Endometrium (tissue), 2 donors: ENCODE data around the gene FRS2.
"Not testable (repeated sequence)": the region's sequence is repeated elsewhere in the genome, so short reads cannot be mapped to it uniquely, and the experiment has no call there.

ENCODE experiments used
- FAIRE-seq: peaks from 2 replicates; lab custom pipeline; 2012; peaks lifted over from hg19 to GRCh38; lab: Jason Lieb, UNC
- donor health status: control.
- donor health status: control.

The FRS2 gene, protein sequence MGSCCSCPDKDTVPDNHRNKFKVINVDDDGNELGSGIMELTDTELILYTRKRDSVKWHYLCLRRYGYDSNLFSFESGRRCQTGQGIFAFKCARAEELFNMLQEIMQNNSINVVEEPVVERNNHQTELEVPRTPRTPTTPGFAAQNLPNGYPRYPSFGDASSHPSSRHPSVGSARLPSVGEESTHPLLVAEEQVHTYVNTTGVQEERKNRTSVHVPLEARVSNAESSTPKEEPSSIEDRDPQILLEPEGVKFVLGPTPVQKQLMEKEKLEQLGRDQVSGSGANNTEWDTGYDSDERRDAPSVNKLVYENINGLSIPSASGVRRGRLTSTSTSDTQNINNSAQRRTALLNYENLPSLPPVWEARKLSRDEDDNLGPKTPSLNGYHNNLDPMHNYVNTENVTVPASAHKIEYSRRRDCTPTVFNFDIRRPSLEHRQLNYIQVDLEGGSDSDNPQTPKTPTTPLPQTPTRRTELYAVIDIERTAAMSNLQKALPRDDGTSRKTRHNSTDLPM

DNA sequence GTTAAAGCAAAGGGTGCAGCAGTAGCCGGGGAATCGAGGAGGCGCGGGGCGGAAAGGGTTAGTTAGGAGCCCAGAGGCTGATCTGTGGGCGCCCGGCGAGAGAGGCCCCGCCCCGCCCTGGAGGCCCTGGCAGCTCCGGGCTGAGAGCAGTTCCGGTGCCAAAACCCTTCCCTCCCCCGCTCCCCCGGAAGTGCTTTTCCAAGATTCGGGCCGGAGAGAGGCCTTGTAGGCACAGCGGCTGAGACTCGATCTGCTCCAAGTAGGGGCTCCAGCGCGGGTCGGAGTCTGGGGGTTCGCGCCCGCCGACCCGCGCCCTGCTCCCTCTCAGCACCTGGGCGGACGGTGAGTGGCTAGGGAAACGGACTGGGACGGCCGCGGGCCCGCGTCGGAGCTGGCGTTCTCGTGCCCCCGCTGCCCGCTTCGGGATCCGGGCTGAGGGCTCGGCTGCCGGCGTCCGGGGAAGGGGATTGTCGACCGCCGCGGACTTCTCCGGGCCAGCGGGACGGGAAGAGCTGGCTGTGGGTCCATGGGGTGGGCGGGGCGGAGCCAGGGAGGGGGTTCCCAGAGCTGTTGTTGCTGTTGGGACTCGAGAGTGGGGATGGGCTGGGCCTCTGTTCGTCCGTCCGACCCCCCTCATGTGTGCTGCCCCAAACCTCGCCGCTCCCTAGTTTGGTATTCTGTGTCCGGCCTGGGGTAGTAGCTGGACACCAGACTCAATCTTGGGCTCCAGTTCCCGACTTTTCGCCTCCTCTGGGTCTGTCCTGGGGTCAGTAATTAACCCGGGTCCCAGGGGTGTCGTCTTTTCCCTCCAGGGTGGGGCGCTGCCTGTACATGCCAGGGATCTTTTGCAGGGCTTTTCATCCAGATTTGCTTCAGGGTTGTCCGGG is at the start of gene FRS2:
FRS2 (plus strand) TSS at position 200 of the 887 bp plus-strand sequence. CDS start 98,643 bp downstream, outside the sequence.
- no peak for FAIRE-seq

DNA sequence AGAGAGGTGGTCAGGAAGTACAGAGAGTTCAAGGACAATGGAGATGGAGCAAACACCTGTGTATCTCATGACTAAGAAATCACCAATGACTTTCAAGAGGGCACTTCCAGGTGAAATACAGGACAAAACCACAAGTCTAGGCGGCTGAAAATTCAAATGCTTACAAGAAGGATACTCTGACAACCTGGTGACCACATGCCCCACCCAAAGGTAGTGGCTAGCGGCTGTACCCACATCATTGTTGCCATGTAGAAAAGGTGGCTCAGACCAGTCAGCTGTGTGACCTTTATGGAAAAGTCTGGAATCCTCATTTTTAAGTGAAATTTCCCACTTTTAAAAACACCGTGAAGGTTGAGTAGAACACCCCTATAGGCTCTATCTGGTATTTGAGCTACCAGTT is 48.6 kb upstream of the FRS2 start:
- FAIRE-seq: no peak

DNA sequence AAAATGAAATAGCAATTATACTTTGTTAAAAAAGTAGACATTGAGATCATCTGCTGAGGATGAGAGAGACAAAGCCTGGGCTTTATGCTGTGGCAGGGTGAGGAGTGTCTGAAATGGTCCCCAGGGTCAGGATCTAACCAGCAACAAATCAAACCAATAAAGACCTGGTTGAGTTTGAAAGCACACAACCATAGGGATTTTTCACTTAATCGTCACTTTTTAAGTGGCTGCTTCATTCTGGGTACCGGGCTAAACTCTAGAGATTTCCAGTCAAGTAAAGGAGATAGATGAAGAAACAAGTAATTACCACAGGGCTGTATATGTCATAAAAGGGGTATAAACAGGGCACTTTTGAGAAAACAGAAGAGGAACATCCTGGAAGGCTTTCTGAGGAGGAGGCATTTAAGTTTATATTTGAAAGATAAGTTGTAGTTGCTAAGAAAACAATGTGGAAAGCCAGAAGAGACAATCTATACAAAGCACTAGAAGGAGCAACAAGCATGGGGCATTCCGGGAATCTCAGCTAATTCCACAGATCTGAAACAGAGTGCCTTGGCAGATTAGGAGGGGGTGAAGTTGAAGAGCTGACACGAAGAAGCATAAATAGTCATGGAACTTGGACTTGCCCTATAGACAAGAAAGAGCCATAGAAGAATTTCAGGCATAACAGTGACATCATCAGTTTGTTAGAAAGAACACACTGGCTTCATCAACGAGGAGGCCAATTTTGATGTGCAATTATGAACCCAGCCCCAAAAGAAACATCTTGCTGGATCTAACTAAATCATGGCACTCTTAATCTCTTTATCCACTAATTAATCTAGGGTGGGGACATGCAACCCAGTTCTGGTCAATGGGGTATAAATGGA is 46.9 kb upstream of the FRS2 start:
- no peak for FAIRE-seq

DNA sequence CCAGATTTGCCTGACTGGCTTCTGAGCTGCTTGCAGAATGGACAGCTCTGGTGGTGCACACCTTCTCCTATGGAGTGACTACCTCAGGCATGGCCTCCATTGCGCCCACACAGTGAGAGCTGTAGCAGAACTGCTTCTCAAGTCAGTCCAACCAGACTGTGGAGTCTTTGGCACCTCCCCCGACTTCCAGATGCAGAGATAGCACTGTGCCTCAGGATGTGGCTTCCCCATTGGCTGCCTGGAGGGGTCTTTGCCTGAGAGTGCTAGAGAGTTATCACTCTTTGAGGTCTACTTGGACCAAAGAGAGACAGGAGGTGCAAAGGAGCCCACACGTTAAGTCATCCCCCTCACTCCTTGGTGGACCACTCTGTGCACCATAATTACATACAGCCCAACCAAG is 44.8 kb upstream of the FRS2 start:
- FAIRE-seq: no peak

DNA sequence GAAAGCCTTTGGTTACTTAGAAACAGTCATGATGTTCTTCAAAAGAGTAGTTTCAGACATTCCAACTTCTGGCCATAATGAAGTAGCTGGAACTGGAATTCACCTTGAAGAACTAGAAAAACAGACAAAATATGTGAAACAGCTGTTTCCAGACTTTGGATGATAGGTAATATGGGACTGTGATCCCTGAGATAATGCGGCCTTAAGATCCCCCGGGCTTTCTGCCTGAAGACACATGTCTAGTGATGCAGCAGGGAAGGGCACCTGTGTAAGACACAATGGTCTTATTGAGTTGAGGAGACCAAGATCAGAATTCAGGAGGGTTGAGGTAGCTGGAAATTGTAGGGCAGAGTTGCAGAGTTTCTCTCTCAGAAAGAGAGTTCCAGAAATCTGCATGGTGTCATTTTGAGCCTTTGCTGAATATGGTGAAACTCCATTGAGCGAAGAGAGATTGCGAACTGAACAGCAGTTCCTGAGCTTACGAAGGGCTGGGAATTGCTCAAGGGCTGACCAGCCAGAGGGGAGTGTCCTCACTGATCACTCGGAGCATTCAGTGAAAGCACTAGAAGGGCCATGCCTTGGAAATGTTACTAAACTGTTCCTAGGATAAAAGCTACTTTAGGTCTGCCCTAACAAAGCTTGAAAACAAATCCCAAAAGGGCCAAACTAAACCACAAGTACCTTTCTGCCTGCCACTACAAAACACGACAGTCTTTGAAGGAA is 41.7 kb upstream of the FRS2 start:
- no peak for FAIRE-seq

DNA sequence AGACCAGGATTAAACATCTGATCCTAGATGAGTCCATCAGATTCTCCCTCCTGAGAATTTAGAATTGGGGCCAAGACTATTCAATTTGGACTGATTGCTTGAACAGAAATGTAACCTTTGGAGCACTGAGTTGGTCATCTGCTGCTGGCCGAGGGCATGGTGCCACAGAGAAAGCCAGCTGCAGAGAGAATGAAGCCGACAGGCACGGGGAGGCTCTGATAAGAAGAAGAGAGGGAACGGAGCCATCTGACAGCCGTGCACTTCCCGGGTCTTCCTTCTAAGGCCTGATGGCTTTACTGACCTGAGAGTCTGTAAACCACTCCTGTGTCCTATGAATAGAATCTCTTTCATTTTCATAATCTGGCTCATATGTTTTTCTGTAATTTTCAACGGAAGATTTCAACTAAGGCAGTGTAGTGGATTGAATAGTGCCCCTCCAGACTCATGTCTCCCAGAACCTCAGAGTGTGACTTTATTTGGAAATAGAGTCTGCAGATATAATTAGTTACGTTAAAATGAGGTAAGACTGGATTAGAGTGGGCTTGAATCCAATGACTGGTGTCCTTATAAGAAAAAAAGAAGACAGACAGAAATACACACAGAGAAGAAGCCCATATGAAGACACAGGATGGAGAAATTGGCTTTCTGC is 39.1 kb upstream of the FRS2 start:
- FAIRE-seq: no peak

DNA sequence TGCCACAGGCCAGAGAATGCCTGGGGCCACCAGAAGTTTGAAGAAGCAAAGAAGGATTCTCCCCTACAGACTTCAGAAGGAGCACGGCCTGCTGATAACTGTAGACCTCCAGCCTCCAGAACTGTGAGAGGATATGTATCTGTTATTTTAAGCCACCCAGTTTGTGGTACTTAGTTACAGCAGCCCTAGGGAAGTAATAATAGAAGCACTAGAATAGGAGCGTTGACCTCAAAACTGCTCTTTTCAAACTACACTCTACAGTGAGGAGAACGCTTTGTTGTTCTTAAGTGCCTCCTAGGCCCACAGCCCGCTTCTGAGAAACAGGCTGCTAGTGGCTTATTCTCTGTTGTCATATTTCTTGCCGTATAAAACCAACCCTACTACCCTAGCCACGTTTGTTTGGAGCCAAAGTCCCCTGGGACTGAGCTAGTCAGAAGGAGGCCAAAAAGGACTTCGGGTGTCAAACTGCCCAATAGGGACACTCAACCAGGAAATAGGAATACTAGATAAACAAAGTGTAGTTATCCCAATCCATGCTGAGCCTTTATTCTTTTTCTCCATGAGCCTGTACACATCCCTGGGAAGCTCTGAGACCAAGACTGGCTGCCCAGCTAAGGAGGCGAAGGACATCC is 38.5 kb upstream of the FRS2 start:
- no peak for FAIRE-seq

DNA sequence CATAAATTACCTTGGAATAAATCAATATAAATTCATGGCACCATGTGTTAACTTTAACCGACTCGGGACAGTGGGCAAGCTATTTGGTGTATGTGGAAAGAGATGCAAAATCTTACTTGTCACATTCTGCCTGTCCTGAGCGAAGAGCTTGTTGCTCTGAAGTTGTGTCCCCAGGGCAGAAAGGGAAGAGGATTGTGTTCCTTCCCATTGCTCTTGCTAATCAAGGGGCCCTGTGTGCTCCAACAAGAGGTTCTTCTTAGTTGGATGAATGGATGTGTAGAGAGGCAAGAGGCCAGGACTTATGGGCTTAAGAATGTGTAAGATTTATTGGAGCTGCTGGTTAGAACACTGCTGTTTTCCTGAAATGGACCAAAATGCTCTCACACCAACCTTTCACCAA is 36.5 kb upstream of the FRS2 start:
- no peak for FAIRE-seq

DNA sequence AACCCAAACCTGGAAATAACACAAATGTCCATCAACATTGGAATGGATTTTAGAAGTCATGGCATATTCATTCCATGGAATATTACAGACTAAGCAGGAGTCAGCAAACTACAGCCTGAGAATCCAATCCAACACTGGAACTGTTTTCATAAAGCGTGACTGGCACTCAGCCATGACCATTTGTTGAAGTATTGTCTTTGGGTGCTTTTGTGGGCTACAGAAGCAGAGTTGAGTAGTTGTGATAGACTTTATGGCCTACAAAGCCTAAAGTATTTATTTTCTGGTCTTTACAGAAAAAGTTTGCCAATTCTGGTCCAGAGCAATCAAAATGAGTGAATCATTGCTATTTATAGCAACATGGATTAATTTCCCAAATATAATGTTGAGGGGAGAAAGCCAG is 34.5 kb upstream of the FRS2 start:
- no peak for FAIRE-seq

DNA sequence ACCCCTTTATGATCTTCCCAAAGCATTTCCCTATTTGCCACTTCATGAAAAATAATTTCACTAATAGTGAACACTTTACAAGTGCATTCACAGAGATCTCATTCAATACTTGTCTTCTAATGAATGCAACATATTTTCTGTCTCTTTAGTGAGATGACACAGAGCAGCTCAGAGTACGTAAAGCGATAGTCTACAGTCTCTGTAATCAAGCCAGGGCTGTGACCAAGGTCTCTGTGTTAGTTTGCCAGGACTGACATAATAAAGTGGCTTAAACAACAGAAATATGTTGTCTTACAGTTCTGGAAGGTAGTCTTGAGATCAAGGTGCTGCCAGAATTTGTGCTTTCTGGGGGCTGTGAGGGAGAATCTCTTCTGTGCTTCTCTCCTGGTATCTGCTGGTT is 33.1 kb upstream of the FRS2 start:
- no peak for FAIRE-seq

DNA sequence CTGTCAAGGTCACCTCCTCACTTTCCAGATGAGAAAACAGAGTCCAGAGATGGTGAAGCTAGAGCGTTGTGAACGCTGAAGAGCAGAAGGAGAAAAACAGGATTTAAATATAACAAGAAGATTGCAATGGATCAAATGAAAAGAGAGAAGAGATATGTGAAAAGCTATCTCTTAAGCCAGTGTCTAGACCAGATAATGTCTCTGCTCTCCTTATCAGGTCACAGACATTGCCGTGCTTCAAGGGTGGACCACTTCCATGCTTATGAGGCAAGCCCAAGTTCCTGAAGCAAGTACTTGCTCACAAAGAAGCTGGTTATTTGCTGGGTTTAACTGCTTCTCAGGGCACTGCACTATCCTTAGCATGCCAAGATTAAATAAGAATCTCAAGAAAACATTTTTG is 31.6 kb upstream of the FRS2 start:
- FAIRE-seq: no peak

DNA sequence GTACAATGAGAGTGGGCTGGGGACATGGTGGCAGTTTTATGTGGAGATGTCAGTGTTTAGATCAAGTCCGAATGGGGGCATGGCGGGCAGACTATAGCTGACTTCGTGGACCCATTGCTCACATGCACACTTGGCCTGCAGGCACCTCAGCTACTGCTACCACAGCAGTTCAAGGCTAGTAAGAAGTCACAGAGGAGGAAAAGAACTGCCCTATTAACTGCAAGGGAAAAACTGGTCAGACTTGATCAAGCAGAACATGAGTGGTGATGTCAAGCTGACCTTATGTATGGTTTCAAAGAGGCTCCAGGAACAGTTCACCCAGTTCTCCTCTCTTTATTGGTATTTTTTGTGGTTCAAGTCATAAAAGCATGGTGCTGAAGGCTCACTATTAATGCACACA is 30.2 kb upstream of the FRS2 start:
- no peak for FAIRE-seq

DNA sequence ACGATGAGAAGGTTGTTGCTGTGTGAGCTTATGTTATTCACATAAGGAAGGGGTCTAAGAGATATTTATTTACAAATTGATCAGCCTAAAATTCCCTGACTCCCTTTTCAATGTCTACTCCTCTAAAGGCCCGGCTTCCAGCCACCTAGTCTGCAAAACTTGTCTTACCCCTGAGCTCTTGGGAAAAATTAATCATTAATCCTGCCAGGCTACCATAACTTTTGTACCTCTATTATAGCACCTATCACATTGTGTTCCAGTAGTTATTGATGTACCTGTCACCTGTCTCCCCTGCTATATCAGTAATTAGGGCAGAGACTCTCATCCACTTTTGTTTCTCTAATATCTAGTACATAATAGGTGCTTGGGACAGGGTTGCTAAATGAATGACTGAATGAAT is 29.3 kb upstream of the FRS2 start:
- no peak for FAIRE-seq

DNA sequence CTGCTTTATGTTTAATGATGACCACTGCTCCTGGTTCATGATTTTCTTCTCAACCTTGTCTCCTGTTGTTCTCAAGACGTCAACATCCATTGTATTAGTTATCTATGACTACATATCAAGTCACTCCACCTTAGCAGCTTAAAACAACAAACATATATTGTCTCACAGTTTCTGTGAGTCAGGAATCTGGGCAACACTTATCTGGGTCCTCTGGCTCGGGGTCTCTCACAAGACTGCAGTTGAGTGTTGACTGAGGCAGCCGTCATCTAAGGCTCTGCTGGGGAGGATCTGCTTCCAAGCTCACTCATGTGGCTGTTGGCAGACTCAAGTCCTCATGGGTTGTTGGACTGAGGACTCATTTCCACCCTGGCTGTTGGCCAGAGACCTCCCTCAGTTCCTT is 27.3 kb upstream of the FRS2 start:
- no peak for FAIRE-seq

DNA sequence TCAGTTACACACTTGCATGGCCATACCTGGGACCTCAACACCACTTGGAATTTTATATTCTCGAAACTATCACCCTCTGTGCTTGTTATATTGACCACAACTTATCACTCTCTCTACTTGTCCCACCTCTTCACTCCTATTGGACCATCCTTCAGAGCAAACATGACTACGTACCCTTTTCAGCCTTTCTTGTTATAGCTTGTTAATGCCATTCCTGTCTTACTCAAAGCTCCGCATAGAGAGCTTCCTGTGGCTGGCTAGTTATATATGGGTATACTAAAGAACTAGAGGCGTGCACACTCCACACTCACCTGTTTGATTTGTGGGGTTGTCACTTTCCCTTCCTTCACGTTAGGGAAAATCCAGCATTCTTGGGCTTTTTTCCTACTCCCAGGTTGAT is 26.3 kb upstream of the FRS2 start:
- no peak for FAIRE-seq

DNA sequence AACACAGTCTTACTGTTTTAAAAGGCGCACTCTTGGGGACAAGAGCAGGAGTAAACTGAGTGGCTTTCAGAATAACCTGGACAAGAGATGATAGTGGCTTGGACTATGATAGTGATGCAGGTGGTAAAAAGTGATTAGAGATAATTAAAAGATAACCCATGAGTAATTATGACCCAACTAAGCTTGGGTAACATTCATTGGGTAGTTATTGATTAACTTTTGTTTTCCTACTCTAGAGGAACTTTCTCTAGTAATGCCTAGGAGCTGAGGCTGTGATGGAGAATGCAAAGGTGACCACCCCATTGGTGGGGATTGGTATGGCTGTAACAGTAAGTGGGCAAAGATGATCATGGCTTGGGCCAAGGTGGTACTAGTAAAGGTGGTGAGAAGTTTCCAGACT is 22.3 kb upstream of the FRS2 start:
- FAIRE-seq: no peak

DNA sequence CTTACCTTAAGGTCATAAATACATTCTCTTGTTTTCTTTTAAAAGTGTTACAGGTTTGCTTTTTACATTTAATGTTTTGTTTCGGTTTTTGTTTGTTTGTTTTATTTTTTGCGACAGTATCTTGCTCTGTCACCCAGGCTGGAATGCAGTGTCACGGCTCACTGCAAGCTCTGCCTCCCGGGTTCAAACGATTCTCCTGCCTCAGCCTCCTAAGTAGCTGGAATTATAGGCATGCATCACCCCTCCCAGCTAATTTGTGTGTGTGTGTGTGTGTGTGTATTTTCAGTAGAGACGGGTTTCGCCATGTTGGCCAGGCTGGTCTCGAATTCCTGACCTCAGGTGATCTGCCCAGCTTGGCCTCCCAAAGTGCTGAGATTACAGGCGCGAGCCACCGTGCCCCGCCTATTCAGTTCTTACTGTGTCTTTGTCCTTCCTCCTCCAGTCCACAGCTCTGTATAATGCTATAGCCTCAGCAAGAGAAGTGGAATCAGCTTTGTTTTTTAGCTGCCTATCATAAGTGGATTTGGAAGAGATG is 17.5 kb upstream of the FRS2 start:
- not testable (repeated sequence) for FAIRE-seq

DNA sequence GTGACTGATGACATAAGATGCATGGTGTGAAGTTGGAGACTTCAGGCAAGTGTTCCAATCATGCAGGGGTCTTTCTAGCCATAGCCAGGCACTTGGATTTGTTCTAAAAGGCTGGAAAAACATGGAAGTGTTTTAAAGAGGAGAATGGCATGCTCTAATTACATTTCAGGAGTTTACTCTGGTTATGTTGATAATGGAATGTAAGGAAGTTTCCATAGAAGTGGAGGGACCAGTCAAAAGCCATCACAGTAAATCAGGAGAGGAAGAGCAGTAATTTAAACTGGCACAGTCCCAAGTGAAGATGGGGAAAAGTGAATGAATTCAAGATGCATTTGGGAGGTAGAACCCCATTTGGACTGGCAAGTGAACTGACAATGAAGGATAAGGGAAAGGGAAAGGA is 13.9 kb upstream of the FRS2 start:
- FAIRE-seq: no peak

DNA sequence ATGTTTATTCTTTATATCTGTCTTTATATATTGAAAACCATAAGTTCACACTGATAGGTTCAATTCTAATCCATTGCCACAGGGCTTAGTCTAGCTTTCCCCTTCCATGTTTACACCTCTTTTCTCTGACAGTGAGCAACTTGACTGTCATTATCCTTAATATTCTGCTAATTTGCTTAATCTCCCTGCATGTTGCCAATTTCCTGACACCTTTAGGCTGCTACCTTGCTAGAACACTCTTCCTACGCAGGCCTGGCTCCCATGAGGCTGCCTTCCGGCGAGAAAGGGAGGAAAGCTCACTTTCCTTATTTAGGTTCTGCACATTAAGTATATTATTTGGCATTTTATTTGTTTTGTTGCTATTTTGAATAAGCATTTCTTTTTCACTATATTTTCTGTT is 12.8 kb upstream of the FRS2 start:
- no peak for FAIRE-seq

DNA sequence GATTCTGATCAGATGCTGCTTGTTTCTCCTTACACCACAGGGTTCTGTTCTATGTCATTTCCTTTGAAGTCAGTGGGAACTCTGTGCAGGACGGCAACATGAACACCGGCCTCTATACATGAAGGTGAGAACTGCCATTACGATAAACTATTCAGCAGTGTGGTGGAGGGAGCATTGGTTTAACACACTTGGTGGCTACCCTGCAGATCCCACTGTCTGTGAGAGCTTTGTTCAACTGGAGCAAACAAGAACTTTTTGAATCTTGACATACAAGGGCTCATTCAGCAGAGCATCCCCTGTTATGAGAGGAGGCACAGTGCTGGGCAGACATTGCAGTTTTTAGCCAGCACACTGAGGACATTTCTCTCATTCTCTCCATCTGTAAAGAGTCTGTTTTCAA is 10.7 kb upstream of the FRS2 start:
- FAIRE-seq: no peak
